ENCODE results near the gene MPP3. TPM values are rescaled to one million over a fixed set of nuclear protein-coding genes. Genes with fewer than 3 reads are reported as not detected.
"Not testable (repeated sequence)": the region's sequence is repeated elsewhere in the genome, so short reads cannot be mapped to it uniquely, and the experiment has no call there.

The MPP3 gene
- total RNA-seq, 1 donor from 2014 or later, result 0.47 TPM

- intact Hi-C loops (cut with micrococcal nuclease), result no loop called here
- DNase-seq (ENCODE audit: low spot score), result no peak
- Mint-ChIP-seq H3K4me3 (no peak overlapping the region), H3K27ac (no peak overlapping the region), H3K36me3 (ENCODE audit: low read depth) (no peaks in the 10 kb centered on the region), H3K27me3 (ENCODE audit: insufficient read depth) (peaks cover 7% of the 10 kb centered on the region), H3K4me1 (ENCODE audit: low read depth) (no peaks in the 10 kb centered on the region), H3K9me3 (no peaks in the 10 kb centered on the region)
Observed at GRCh38 chr17:43855061-43855460, 22.1 kb upstream of the MPP3 start.

- Mint-ChIP-seq H3K27me3 (ENCODE audit: insufficient read depth) (peaks cover 7% of the 10 kb centered on the region), H3K27ac (no peak overlapping the region), H3K36me3 (ENCODE audit: low read depth) (no peaks in the 10 kb centered on the region), H3K4me3 (no peak overlapping the region), H3K4me1 (ENCODE audit: low read depth) (no peaks in the 10 kb centered on the region), H3K9me3 (no peaks in the 10 kb centered on the region)
- DNase-seq (ENCODE audit: low spot score), result no peak
- intact Hi-C loops (cut with micrococcal nuclease), result no loop called here
Observed at GRCh38 chr17:43854498-43854897, 21.6 kb upstream of the MPP3 start.

- Mint-ChIP-seq H3K9me3 (no peaks in the 10 kb centered on the region), H3K4me1 (ENCODE audit: low read depth) (no peaks in the 10 kb centered on the region), H3K27ac (no peak overlapping the region), H3K4me3 (no peak overlapping the region), H3K27me3 (ENCODE audit: insufficient read depth) (peaks cover 10% of the 10 kb centered on the region), H3K36me3 (ENCODE audit: low read depth) (no peaks in the 10 kb centered on the region)
- intact Hi-C loops (cut with micrococcal nuclease), result no loop called here
- no peak for DNase-seq (ENCODE audit: low spot score)
Observed at GRCh38 chr17:43853546-43853945, 20.6 kb upstream of the MPP3 start.

- Mint-ChIP-seq H3K4me1 (ENCODE audit: low read depth) (no peaks in the 10 kb centered on the region), H3K9me3 (no peaks in the 10 kb centered on the region), H3K4me3 (no peak overlapping the region), H3K27ac (no peak overlapping the region), H3K36me3 (ENCODE audit: low read depth) (no peaks in the 10 kb centered on the region), H3K27me3 (ENCODE audit: insufficient read depth) (peaks cover 17% of the 10 kb centered on the region)
- no peak for DNase-seq (ENCODE audit: low spot score)
- intact Hi-C loops (cut with micrococcal nuclease), result no loop called here
Observed at GRCh38 chr17:43852571-43852970, 19.6 kb upstream of the MPP3 start.

GRCh38 chr17:43849116-43849515 is 16.2 kb upstream of the MPP3 start:
- DNase-seq (ENCODE audit: low spot score), result no peak
- H3K9me3 Mint-ChIP-seq, result no peaks in the 10 kb centered on the region
- no peaks in the 10 kb centered on the region for H3K4me1 Mint-ChIP-seq (ENCODE audit: low read depth)
- no peaks in the 10 kb centered on the region for H3K36me3 Mint-ChIP-seq (ENCODE audit: low read depth)
- no peak overlapping the region for H3K27ac Mint-ChIP-seq
- H3K4me3 Mint-ChIP-seq, result no peak overlapping the region
- H3K27me3 Mint-ChIP-seq (ENCODE audit: insufficient read depth), result peaks cover 16% of the 10 kb centered on the region
- intact Hi-C loops (cut with micrococcal nuclease), result no loop called here

- Mint-ChIP-seq H3K4me1 (ENCODE audit: low read depth) (no peaks in the 10 kb centered on the region), H3K27ac (no peak overlapping the region), H3K36me3 (ENCODE audit: low read depth) (no peaks in the 10 kb centered on the region), H3K27me3 (ENCODE audit: insufficient read depth) (peaks cover 16% of the 10 kb centered on the region), H3K9me3 (no peaks in the 10 kb centered on the region), H3K4me3 (no peak overlapping the region)
- intact Hi-C loops (cut with micrococcal nuclease), result no loop called here
- no peak for DNase-seq (ENCODE audit: low spot score)
Observed at GRCh38 chr17:43848601-43849000, 15.7 kb upstream of the MPP3 start.

- H3K4me1 Mint-ChIP-seq (ENCODE audit: low read depth), result no peaks in the 10 kb centered on the region
Observed at GRCh38 chr17:43846963-43847371, 14.0 kb upstream of the MPP3 start, which contains the start of gene CD300LG. TSS of gene CD300LG (plus strand) at chr17:43847176. CDS start at chr17:43847217, 41 bp downstream.

GRCh38 chr17:43846221-43846712 is 13.3 kb upstream of the MPP3 start:
- Mint-ChIP-seq H3K27ac (no peak overlapping the region), H3K9me3 (no peaks in the 10 kb centered on the region), H3K4me3 (no peak overlapping the region), H3K36me3 (ENCODE audit: low read depth) (no peaks in the 10 kb centered on the region), H3K4me1 (ENCODE audit: low read depth) (no peaks in the 10 kb centered on the region), H3K27me3 (ENCODE audit: insufficient read depth) (peaks cover 12% of the 10 kb centered on the region)
- intact Hi-C loops (cut with micrococcal nuclease), result loop anchor here (1.0 kb wide), 2 partner anchors 67 to 152 kb away; no protein-coding TSS in a partner anchor
- peak; percentile 67 for DNase-seq (ENCODE audit: low spot score)

More at GRCh38 chr17:43846963-43847371, 14.0 kb upstream of the MPP3 start, which contains the start of gene CD300LG:
- Mint-ChIP-seq H3K36me3 (ENCODE audit: low read depth) (no peaks in the 10 kb centered on the region), H3K4me3 (no peak within 1 kb of the TSS), H3K9me3 (no peaks in the 10 kb centered on the region), H3K27me3 (ENCODE audit: insufficient read depth) (peaks cover 15% of the 10 kb centered on the region), H3K27ac (no peak within 1 kb of the TSS)
- DNase-seq (ENCODE audit: low spot score), result no peak
- intact Hi-C loops (cut with micrococcal nuclease), result loop anchor here (1.0 kb wide), 2 partner anchors 68 to 153 kb away; no protein-coding TSS in a partner anchor

GRCh38 chr17:43845766-43846165 is 12.8 kb upstream of the MPP3 start:
- no peaks in the 10 kb centered on the region for H3K36me3 Mint-ChIP-seq (ENCODE audit: low read depth)
- peaks cover 12% of the 10 kb centered on the region for H3K27me3 Mint-ChIP-seq (ENCODE audit: insufficient read depth)
- no peaks in the 10 kb centered on the region for H3K4me1 Mint-ChIP-seq (ENCODE audit: low read depth)
- DNase-seq (ENCODE audit: low spot score), result no peak
- H3K9me3 Mint-ChIP-seq, result no peaks in the 10 kb centered on the region
- intact Hi-C loops (cut with micrococcal nuclease), result loop anchor here (1.0 kb wide), 2 partner anchors 66 to 151 kb away; no protein-coding TSS in a partner anchor
- H3K4me3 Mint-ChIP-seq, result no peak overlapping the region
- H3K27ac Mint-ChIP-seq, result no peak overlapping the region

- intact Hi-C loops (cut with micrococcal nuclease), result no loop called here
- no peaks in the 10 kb centered on the region for H3K9me3 Mint-ChIP-seq
Observed at GRCh38 chr17:43844241-43844640, 11.3 kb upstream of the MPP3 start.

GRCh38 chr17:43842975-43843325 is 10.0 kb upstream of the MPP3 start:
- Mint-ChIP-seq H3K27ac (no peak overlapping the region), H3K4me3 (no peak overlapping the region), H3K27me3 (ENCODE audit: insufficient read depth) (peaks cover 9% of the 10 kb centered on the region), H3K36me3 (ENCODE audit: low read depth) (no peaks in the 10 kb centered on the region), H3K4me1 (ENCODE audit: low read depth) (no peaks in the 10 kb centered on the region), H3K9me3 (no peaks in the 10 kb centered on the region)
- intact Hi-C loops (cut with micrococcal nuclease), result no loop called here
- DNase-seq (ENCODE audit: low spot score), result no peak

More at GRCh38 chr17:43844241-43844640, 11.3 kb upstream of the MPP3 start:
- no peak overlapping the region for H3K4me3 Mint-ChIP-seq
- H3K36me3 Mint-ChIP-seq (ENCODE audit: low read depth), result no peaks in the 10 kb centered on the region
- H3K4me1 Mint-ChIP-seq (ENCODE audit: low read depth), result no peaks in the 10 kb centered on the region
- no peak overlapping the region for H3K27ac Mint-ChIP-seq
- no peak for DNase-seq (ENCODE audit: low spot score)
- H3K27me3 Mint-ChIP-seq (ENCODE audit: insufficient read depth), result peaks cover 18% of the 10 kb centered on the region

GRCh38 chr17:43842091-43842974 is 9.4 kb upstream of the MPP3 start:
- H3K4me3 Mint-ChIP-seq; H3K27ac Mint-ChIP-seq; DNase-seq (ENCODE audit: low spot score); H3K4me1 Mint-ChIP-seq (ENCODE audit: low read depth); intact Hi-C loops (cut with micrococcal nuclease); H3K9me3 Mint-ChIP-seq; H3K36me3 Mint-ChIP-seq (ENCODE audit: low read depth): not testable (repeated sequence)
- H3K27me3 Mint-ChIP-seq (ENCODE audit: insufficient read depth), result peaks cover 10% of the 10 kb centered on the region

- intact Hi-C loops (cut with micrococcal nuclease), result no loop called here
Observed at GRCh38 chr17:43841282-43841681, 8.3 kb upstream of the MPP3 start.

More at GRCh38 chr17:43841282-43841681, 8.3 kb upstream of the MPP3 start:
- no peaks in the 10 kb centered on the region for H3K4me1 Mint-ChIP-seq (ENCODE audit: low read depth)
- H3K9me3 Mint-ChIP-seq, result no peaks in the 10 kb centered on the region
- H3K27ac Mint-ChIP-seq, result no peak overlapping the region
- no peak for DNase-seq (ENCODE audit: low spot score)
- peaks cover 10% of the 10 kb centered on the region for H3K27me3 Mint-ChIP-seq (ENCODE audit: insufficient read depth)
- no peak overlapping the region for H3K4me3 Mint-ChIP-seq
- H3K36me3 Mint-ChIP-seq (ENCODE audit: low read depth), result no peaks in the 10 kb centered on the region
